H1 (cell line): ENCODE results near the gene ARMH1. TPM values are rescaled to one million over a fixed set of nuclear protein-coding genes. Genes with fewer than 3 reads are reported as not detected.

Source experiments
- CTCF ChIA-PET: fragments of 300-600 bp; sonication (Branson Sonifier 250); formaldehyde crosslinking; loops from one replicate; lab custom pipeline; 2021; ENCODE audit not compliant: partially characterized antibody; lab: Charles Lee
- POLR2A ChIA-PET: fragments of 300-600 bp; sonication (Branson Sonifier 250); formaldehyde crosslinking; loops from one replicate; lab custom pipeline; 2021; ENCODE audit warnings: inconsistent platforms; ENCODE audit not compliant: partially characterized antibody; lab: Charles Lee
- DNase-seq, 2 experiments: peaks; one replicate each; pipeline versions ENCODE4 v3.0.0 to v3.0.0-alpha.2; 2010 to 2022; ENCODE audit warnings: low spot score in 2 of 2, low read depth in 1 of 2, mixed read lengths in 1 of 2
- FAIRE-seq: peaks from 2 replicates; lab custom pipeline; 2011; peaks lifted over from hg19 to GRCh38; lab: Jason Lieb, UNC
- H2AFZ ChIP-seq: 2 replicates; pipeline ENCODE4 v1.8.1; 2012; ENCODE audit warnings: low read length, inconsistent platforms
- H2AK5ac ChIP-seq: 2 replicates; pipeline ENCODE4 v1.6.1; 2013; ENCODE audit warnings: low read depth, low read length
- H2BK120ac ChIP-seq: replicated peaks from 2 replicates; pipeline ENCODE3; 2013; ENCODE audit warnings: low read depth, low read length, inconsistent platforms
- H2BK12ac ChIP-seq: 2 replicates; pipeline ENCODE4 v1.6.1; 2013; ENCODE audit warnings: low read depth, low read length
- H2BK15ac ChIP-seq: 2 replicates; pipeline ENCODE4 v1.6.1; 2013; ENCODE audit warnings: low read length
- H2BK20ac ChIP-seq: 2 replicates; pipeline ENCODE4 v1.6.1; 2013; ENCODE audit warnings: low read length
- H2BK5ac ChIP-seq: 2 replicates; pipeline ENCODE4 v1.6.1; 2013; ENCODE audit warnings: low read depth, low read length
- H3K14ac ChIP-seq: 2 replicates; pipeline ENCODE4 v1.6.1; 2013; ENCODE audit warnings: inconsistent platforms; ENCODE audit not compliant: insufficient read length
- H3K18ac ChIP-seq: 2 replicates; pipeline ENCODE4 v1.6.1; 2013; ENCODE audit warnings: low read length; ENCODE audit errors: extremely low read depth
- H3K23ac ChIP-seq: 2 replicates; pipeline ENCODE4 v1.6.1; 2013; ENCODE audit warnings: inconsistent platforms; ENCODE audit not compliant: insufficient read length
- H3K23me2 ChIP-seq: 2 replicates; pipeline ENCODE4 v1.6.1; 2013; ENCODE audit warnings: low read depth, low read length
- H3K27ac ChIP-seq: 2 replicates; pipeline ENCODE4 v1.6.1; 2011; ENCODE audit warnings: low read depth, low read length, inconsistent platforms
- H3K27me3 ChIP-seq, 4 experiments: replicated peaks in 1 of 4; 1 replicate in 1 of 4; 2 replicates in 3 of 4; pipeline versions ENCODE4 v1.6.1 to v1.8.1; 2011 to 2013; ENCODE audit warnings: low read length in 3 of 4, mild to moderate bottlenecking in 3 of 4, inconsistent platforms in 2 of 4, mixed read lengths in 2 of 4, moderate library complexity in 1 of 4; ENCODE audit not compliant: control insufficient read depth in 3 of 4, insufficient read depth in 3 of 4; ENCODE audit errors: extremely low read depth in 1 of 4
- H3K36me3 ChIP-seq, 4 experiments: 2 replicates each; pipeline versions ENCODE4 v1.6.1 to v1.8.1; 2011 to 2013; ENCODE audit warnings: mild to moderate bottlenecking in 4 of 4, low read length in 3 of 4, moderate library complexity in 2 of 4, control low read depth in 1 of 4, inconsistent platforms in 1 of 4; ENCODE audit not compliant: insufficient read depth in 4 of 4, control insufficient read depth in 2 of 4
- H3K4ac ChIP-seq: replicated peaks from 2 replicates; pipeline ENCODE3; 2013; ENCODE audit warnings: low read length, low read depth, mixed read lengths, inconsistent platforms; ENCODE audit not compliant: insufficient read length
- H3K4me1 ChIP-seq, 4 experiments: replicated peaks in 1 of 4; 1 replicate in 1 of 4; 2 replicates in 3 of 4; pipeline versions ENCODE4 v1.6.1 to v1.8.1; 2011 to 2013; ENCODE audit warnings: low read length in 3 of 4, inconsistent platforms in 2 of 4, mixed read lengths in 1 of 4; ENCODE audit not compliant: insufficient read depth in 4 of 4, control insufficient read depth in 3 of 4
- H3K4me2 ChIP-seq, 2 experiments: 2 replicates each; pipeline versions ENCODE4 v1.6.1 to v1.8.1; 2011 to 2013; ENCODE audit warnings: low read depth in 2 of 2, low read length in 2 of 2, control low read depth in 1 of 2, inconsistent platforms in 1 of 2, mild to moderate bottlenecking in 1 of 2; ENCODE audit not compliant: insufficient read depth in 1 of 2
- H3K4me3 ChIP-seq, 4 experiments: fragments of 200-600, 300-600 bp in 1 of 4; sonication (generic), shearing (Covaris generic), sonication (Bioruptor Twin) in 1 of 4; 2 replicates each; pipeline versions ENCODE4 v1.5.1 to v1.8.1; 2011 to 2016; ENCODE audit warnings: low read length in 4 of 4, low read depth in 3 of 4, control low read depth in 2 of 4, inconsistent platforms in 2 of 4, mild to moderate bottlenecking in 2 of 4, mixed read lengths in 1 of 4, moderate library complexity in 1 of 4; ENCODE audit not compliant: insufficient read depth in 2 of 4; ENCODE audit errors: extremely low read depth in 1 of 4
- H3K56ac ChIP-seq: replicated peaks from 2 replicates; pipeline ENCODE3; 2013; ENCODE audit warnings: low read depth, mild to moderate bottlenecking, mixed read lengths, low read length, inconsistent platforms; ENCODE audit not compliant: insufficient read length
- H3K79me1 ChIP-seq: 2 replicates; pipeline ENCODE4 v1.6.1; 2013; ENCODE audit warnings: low read depth, low read length, control low read depth
- H3K79me2 ChIP-seq, 2 experiments: 2 replicates each; pipeline versions ENCODE4 v1.6.1 to v1.8.1; 2012 to 2013; ENCODE audit warnings: low read length in 2 of 2, mild to moderate bottlenecking in 2 of 2, inconsistent platforms in 1 of 2; ENCODE audit not compliant: insufficient read depth in 2 of 2, control insufficient read depth in 1 of 2
- H3K9ac ChIP-seq, 4 experiments: replicated peaks in 1 of 4; 1 replicate in 1 of 4; 2 replicates in 3 of 4; pipeline versions ENCODE4 v1.6.1 to v1.8.1; 2011 to 2013; ENCODE audit warnings: low read depth in 3 of 4, low read length in 3 of 4, control low read depth in 2 of 4, mild to moderate bottlenecking in 2 of 4, moderate library complexity in 2 of 4, inconsistent platforms in 1 of 4; ENCODE audit errors: extremely low read depth in 1 of 4
- H3K9me3 ChIP-seq, 2 experiments: 2 replicates each; pipeline versions ENCODE4 v1.6.1 to v1.8.1; 2012 to 2013; ENCODE audit warnings: mild to moderate bottlenecking in 2 of 2, moderate library complexity in 2 of 2, control low read depth in 1 of 2, inconsistent platforms in 1 of 2, low read depth in 1 of 2, low read length in 1 of 2, mixed read lengths in 1 of 2; ENCODE audit not compliant: insufficient read depth in 2 of 2
- H4K20me1 ChIP-seq, 2 experiments: replicated peaks in 1 of 2; 2 replicates each; pipeline versions ENCODE3 to v1.8.1; 2011 to 2013; ENCODE audit warnings: inconsistent platforms in 2 of 2, low read length in 2 of 2, mild to moderate bottlenecking in 1 of 2; ENCODE audit not compliant: insufficient read depth in 2 of 2, control insufficient read depth in 1 of 2
- H4K5ac ChIP-seq: 2 replicates; pipeline ENCODE4 v1.6.1; 2013; ENCODE audit warnings: low read length, low read depth, mixed read lengths, inconsistent platforms; ENCODE audit not compliant: insufficient read length
- H4K8ac ChIP-seq: 2 replicates; pipeline ENCODE4 v1.8.0; 2013; ENCODE audit warnings: mild to moderate bottlenecking, moderate library complexity, low read length, inconsistent platforms; ENCODE audit not compliant: insufficient read depth; ENCODE audit errors: extremely low read depth
- H4K91ac ChIP-seq: replicated peaks from 2 replicates; pipeline ENCODE3; 2013; ENCODE audit warnings: low read length, mixed read lengths, inconsistent platforms; ENCODE audit not compliant: insufficient read length
- ATF2 ChIP-seq: IDR thresholded peaks from 2 replicates; pipeline ENCODE4 v1.6.1; 2012; ENCODE audit warnings: low read length, inconsistent platforms
- CTCF ChIP-seq, 3 experiments: IDR thresholded peaks; 1 replicate in 2 of 3; 2 replicates in 1 of 3; pipeline versions ENCODE4 v1.5.1 to v1.6.1; 2011; ENCODE audit warnings: low read length in 3 of 3, mild to moderate bottlenecking in 3 of 3, inconsistent platforms in 2 of 3, low read depth in 1 of 3, moderate library complexity in 1 of 3; ENCODE audit not compliant: insufficient read depth in 1 of 3; ENCODE audit errors: control extremely low read depth in 1 of 3
- FOSL1 ChIP-seq: IDR thresholded peaks from 2 replicates; pipeline ENCODE4 v1.6.1; 2011; ENCODE audit warnings: mild to moderate bottlenecking, low read depth, low read length, moderate library complexity; ENCODE audit not compliant: insufficient read depth
- NANOG ChIP-seq: IDR thresholded peaks from 2 replicates; pipeline ENCODE4 v1.6.1; 2011; ENCODE audit warnings: low read length, low read depth, mild to moderate bottlenecking, inconsistent platforms; ENCODE audit not compliant: insufficient read depth, poor library complexity, severe bottlenecking
- SUZ12 ChIP-seq: fragments of 200-600 bp; sonication (generic); IDR thresholded peaks from 2 replicates; pipeline ENCODE4 v1.6.1; 2012; ENCODE audit warnings: mild to moderate bottlenecking, inconsistent platforms, low read length, moderate library complexity, mixed read lengths
- TAF1 ChIP-seq: IDR thresholded peaks from 2 replicates; pipeline ENCODE4 v1.6.1; 2011; ENCODE audit warnings: mild to moderate bottlenecking, low read depth, low read length
- YY1 ChIP-seq: IDR thresholded peaks from 2 replicates; pipeline ENCODE4 v1.6.1; 2011; ENCODE audit warnings: low read depth, mild to moderate bottlenecking, low read length
- WGBS, 2 experiments: shearing (Covaris generic) in 1 of 2; methylation state at CpG; one replicate each; pipeline versions ENCODE4 v1.1.6 to v1.1.7; 2013 to 2015; ENCODE audit warnings: low lambda C conversion rate in 2 of 2, mixed read lengths in 2 of 2, inconsistent platforms in 1 of 2, low coverage in 1 of 2, missing lambda C conversion rate in 1 of 2; ENCODE audit not compliant: insufficient replicate concordance in 2 of 2, insufficient coverage in 1 of 2, insufficient read length in 1 of 2; ENCODE audit errors: extremely low coverage in 1 of 2, missing lambda C conversion rate in 1 of 2; 5-methylcytosine and 5-hydroxymethylcytosine counted together
- polyA plus RNA-seq, 7 experiments: library from polyadenylated mRNA; depleted of rRNA in 3 of 7; stranded (reverse) in 5 of 7; unstranded in 2 of 7; fragments of >200 nt in 5 of 7; fragments of 200-250 nt in 2 of 7; gene quantifications; 1 replicate in 5 of 7; 2 replicates in 1 of 7; 4 replicates in 1 of 7; pipeline versions ENCODE4 v1.2.1 to v1.2.3, GENCODE V29; 2011 to 2013; ENCODE audit warnings: missing spikeins in 2 of 7, mixed read lengths in 2 of 7
- total RNA-seq: library from RNA; stranded (reverse); fragmentation: NEBNext Ultra II Directional; extraction: Animal tissue kit (Norgen Biotek cat#: 25700); gene quantifications from 2 replicates; pipeline ENCODE4 v1.2.1, GENCODE V29; 2021

Gene ARMH1
- total and polyA plus RNA-seq, 2 of the 8 experiments (the other 6 are each of a cell fraction or from before 2014, with no cell fraction given), result 0.82 to 0.85 TPM

GRCh38 chr1:44637702-44638411 is 36.7 kb upstream of the ARMH1 start:
- Histone ChIP-seq H3K23ac (no peak overlapping the region), H3K14ac (no peak overlapping the region), H2AFZ (no peak overlapping the region), H3K23me2 (no peaks in the 10 kb centered on the region), H4K20me1 (peaks cover 10 to 15% of the 10 kb centered on the region in 2 experiments), H2AK5ac (no peak overlapping the region), H4K8ac (no peak overlapping the region; the same call in 1 of the 2 replicates), H2BK20ac (no peak overlapping the region), H2BK5ac (no peak overlapping the region), H3K4me2 (no peak overlapping the region), H3K18ac (no peak overlapping the region), H3K79me1 (peaks cover 22% of the 10 kb centered on the region), H3K79me2 (peaks cover 3 to 22% of the 10 kb centered on the region in 2 experiments; a peak in 3 of 4 replicates), H3K27me3 (no peaks in the 10 kb centered on the region), H4K91ac (no peak overlapping the region), H3K4me3 (no peak overlapping the region), H3K36me3 (peaks cover 38 to 85% (median 71%) of the 10 kb centered on the region in 4 experiments), H3K4me1 (peaks cover 0 to 5% (median 2%) of the 10 kb centered on the region in 4 experiments; a peak in 4 of 7 replicates), H3K56ac (no peak overlapping the region), H2BK120ac (no peak overlapping the region), H3K27ac (no peak overlapping the region), H2BK12ac (no peak overlapping the region), H4K5ac (no peak overlapping the region), H3K9me3 (no peaks in the 10 kb centered on the region), H3K9ac (no peak overlapping the region), H2BK15ac (no peak overlapping the region), H3K4ac (no peak overlapping the region)
- ChIA-PET POLR2A (interaction anchor here (1.2 to 30.8 kb wide), 3 partner anchors 4 to 422 kb away, joined by 3 to 633 read pairs (median 633); no protein-coding TSS in a partner anchor), CTCF (interaction anchor here (0.6 to 15.0 kb wide), 5 partner anchors 12 to 189 kb away, joined by 3 to 197 read pairs (median 9); no protein-coding TSS in a partner anchor)
- FAIRE-seq, result no peak
- no peak for DNase-seq
- WGBS, 2 experiments, result 92% methylated on average over 27 of the region's 27 CpGs; no CpG with 5 or more reads in 1 of the 2 experiments
- TF ChIP-seq ATF2, result no peak
- TF ChIP-seq FOSL1, result no peak
- TF ChIP-seq CTCF (IDR thresholded peaks at IDR 0.05; ENCODE audit: control extremely low read depth in 1 of 3, insufficient read depth in 1 of 3, low read depth in 1 of 3, low read length in 3 of 3), result no peak
- TF ChIP-seq TAF1, result no peak
- TF ChIP-seq NANOG, result no peak
- no peak for TF ChIP-seq SUZ12
- TF ChIP-seq YY1, result no peak
